HepG2 (cell line): Measurements from ENCODE around the gene AFG1L. TPM values are rescaled to one million over a fixed set of nuclear protein-coding genes. Genes with fewer than 3 reads are reported as not detected.
A peak's percentile ranks its signal among the peaks of the same experiment; 100 is the strongest.

Experiments used
- ATAC-seq: fragments of 200-7000 bp; cut with Tn5 transposase; 3 replicates; pipeline ENCODE4 v1.9.1; 2020; ENCODE audit warnings: mild to moderate bottlenecking, moderate library complexity
- BruUV-seq: library from RNA; stranded (reverse); fragments of 400-500 nt; replicated peaks from 2 replicates; lab custom pipeline; 2021; lab: Mats Ljungman, UMichigan
- CTCF ChIA-PET: fragments of 300-600 bp; formaldehyde crosslinking; extraction: SDS; loops from one replicate; lab custom pipeline; 2021; ENCODE audit warnings: low total read pairs, inconsistent platforms, low intra/inter-chr PET ratio; lab: Yijun Ruan, JAX
- POLR2A ChIA-PET: fragments of 350-600 bp; sonication (Branson Sonifier 250); formaldehyde crosslinking; loops from one replicate; lab custom pipeline; 2020; ENCODE audit warnings: antibody characterized with exemption, inconsistent platforms; lab: Yijun Ruan, JAX
- DNase-seq: peaks from one replicate; pipeline ENCODE4 v3.0.0-alpha.2; 2015; ENCODE audit warnings: low spot score
- FAIRE-seq: peaks from 3 replicates; lab custom pipeline; 2011; peaks lifted over from hg19 to GRCh38; lab: Jason Lieb, UNC
- H2AFZ ChIP-seq: one replicate; pipeline ENCODE4 v1.6.1; 2011; ENCODE audit warnings: low read length, inconsistent platforms
- H3K27ac ChIP-seq: fragments of 300-600 bp; 3 replicates; pipeline ENCODE4 v1.8.0; 2011; ENCODE audit warnings: mixed run types, mild to moderate bottlenecking, mixed read lengths, low read length, inconsistent platforms; ENCODE audit not compliant: insufficient read depth; ENCODE audit errors: extremely low read length
- H3K27me3 ChIP-seq, 2 experiments: fragments of 200-600 bp in 1 of 2; 2 replicates in 1 of 2; 3 replicates in 1 of 2; pipeline versions ENCODE4 v1.6.0 to v1.8.0; 2011; ENCODE audit warnings: low read length in 2 of 2, mild to moderate bottlenecking in 2 of 2, moderate library complexity in 2 of 2, inconsistent platforms in 1 of 2; ENCODE audit not compliant: insufficient read depth in 2 of 2, control insufficient read depth in 1 of 2
- H3K36me3 ChIP-seq, 2 experiments: fragments of 200-600 bp in 1 of 2; replicated peaks in 1 of 2; 2 replicates in 1 of 2; 3 replicates in 1 of 2; pipeline versions ENCODE4 v1.5.1 to v1.8.0; 2011; ENCODE audit warnings: low read length in 2 of 2, inconsistent platforms in 1 of 2; ENCODE audit not compliant: insufficient read depth in 2 of 2, control insufficient read depth in 1 of 2
- H3K4me1 ChIP-seq: 2 replicates; pipeline ENCODE4 v1.5.1; 2012; ENCODE audit warnings: low read length, inconsistent platforms; ENCODE audit not compliant: insufficient read depth
- H3K4me2 ChIP-seq: 2 replicates; pipeline ENCODE4 v1.6.0; 2011; ENCODE audit warnings: low read depth, low read length, inconsistent platforms
- H3K4me3 ChIP-seq, 3 experiments: fragments of 200-600 bp in 1 of 3; sonication (generic), shearing (Covaris generic) in 1 of 3; replicated peaks in 1 of 3; 2 replicates each; pipeline ENCODE4 v1.5.1; 2011 to 2016; ENCODE audit warnings: low read length in 3 of 3, inconsistent platforms in 2 of 3, low read depth in 2 of 3, mild to moderate bottlenecking in 2 of 3, control low read depth in 1 of 3, mixed read lengths in 1 of 3; ENCODE audit not compliant: insufficient read depth in 1 of 3
- H3K79me2 ChIP-seq: one replicate; pipeline ENCODE4 v1.6.1; 2011; ENCODE audit warnings: low read length, inconsistent platforms; ENCODE audit not compliant: insufficient read depth
- H3K9ac ChIP-seq: 2 replicates; pipeline ENCODE4 v1.6.0; 2011; ENCODE audit warnings: mild to moderate bottlenecking, low read depth, low read length, inconsistent platforms; ENCODE audit not compliant: insufficient read depth
- H3K9me3 ChIP-seq: 2 replicates; pipeline ENCODE4 v1.5.1; 2012; ENCODE audit warnings: mild to moderate bottlenecking, low read length
- H4K20me1 ChIP-seq: 2 replicates; pipeline ENCODE4 v1.6.0; 2011; ENCODE audit warnings: inconsistent platforms, mild to moderate bottlenecking, low read length, moderate library complexity; ENCODE audit not compliant: insufficient read depth
- ARNT ChIP-seq: fragments of 450-650 bp; IDR thresholded peaks from 2 replicates; pipeline ENCODE4 v1.6.1; 2017
- ATF7 ChIP-seq, 2 experiments: fragments of 450-650 bp in 1 of 2; sonication (generic) in 1 of 2; formaldehyde crosslinking in 1 of 2; IDR thresholded peaks; 2 replicates each; pipeline versions ENCODE4 v1.4.0 to v1.6.1; 2016 to 2020; ENCODE audit warnings: antibody characterized with exemption in 1 of 2, mild to moderate bottlenecking in 1 of 2, missing genetic modification reagents in 1 of 2
- HOXD1 ChIP-seq: sonication (generic); formaldehyde crosslinking; IDR thresholded peaks from 2 replicates; pipeline ENCODE4 v1.5.0; 2020; ENCODE audit warnings: missing genetic modification reagents
- MED13 ChIP-seq: sonication (generic); formaldehyde crosslinking; IDR thresholded peaks from 2 replicates; pipeline ENCODE4 v1.5.0; 2020; ENCODE audit warnings: missing genetic modification reagents
- MTA3 ChIP-seq: sonication (generic); formaldehyde crosslinking; IDR thresholded peaks from 2 replicates; pipeline ENCODE4 v1.4.0; 2020; ENCODE audit warnings: missing genetic modification reagents
- RFX3 ChIP-seq: IDR thresholded peaks from 2 replicates; pipeline ENCODE4 v1.6.1; 2016; ENCODE audit warnings: missing biosample characterization, missing genetic modification reagents
- SMAD9 ChIP-seq: sonication (generic); formaldehyde crosslinking; IDR thresholded peaks from 2 replicates; pipeline ENCODE4 v1.5.1; 2020; ENCODE audit warnings: mild to moderate bottlenecking, missing genetic modification reagents
- SMARCC2 ChIP-seq: fragments of 450-650 bp; IDR thresholded peaks from 2 replicates; pipeline ENCODE4 v1.6.1; 2017; ENCODE audit warnings: antibody characterized with exemption, mild to moderate bottlenecking
- SMC3 ChIP-seq: IDR thresholded peaks from 2 replicates; pipeline ENCODE4 v1.6.1; 2011; ENCODE audit warnings: low read length, improper control_type of control experiment
- ZNF777 ChIP-seq: sonication (generic); formaldehyde crosslinking; IDR thresholded peaks from 2 replicates; pipeline ENCODE4 v1.4.0; 2020; ENCODE audit warnings: missing genetic modification reagents
- WGBS: methylation state at CpG from one replicate; pipeline ENCODE4 v1.1.6; 2017; ENCODE audit warnings: low lambda C conversion rate; 5-methylcytosine and 5-hydroxymethylcytosine counted together
- in situ Hi-C: cut with HindIII; loops from 2 replicates; pipeline ENCODE4 v1.10.0; 2017; ENCODE audit warnings: low pct_unique_long_range_greater_than_20kb; ENCODE audit not compliant: extremely low pct_ligation_motif_present
- intact Hi-C: fragments of 100-400 bp; cut with micrococcal nuclease; formaldehyde crosslinking; loops from one replicate; pipeline ENCODE4 v1.10.0; 2022; ENCODE audit not compliant: unreplicated experiment
- polyA plus RNA-seq, 8 experiments: library from polyadenylated mRNA; depleted of rRNA in 3 of 8; stranded (reverse) in 7 of 8; unstranded in 1 of 8; fragments of >200 nt; fragmentation: Illumina TruSeq in 4 of 8; extraction: Trizol in 4 of 8; gene quantifications; 2 replicates each; pipeline versions ENCODE4 v1.2.1 to v1.2.3, GENCODE V29; 2011 to 2016; ENCODE audit warnings: low read depth in 4 of 8, missing spikeins in 1 of 8, mixed read lengths in 1 of 8; ENCODE audit not compliant: insufficient read depth in 1 of 8
- total RNA-seq, 5 experiments: library from RNA; depleted of rRNA; stranded (reverse); fragments of >200 nt; fragmentation: Illumina TruSeq; extraction: Trizol; gene quantifications; 2 replicates each; pipeline ENCODE4 v1.2.3, GENCODE V29; 2016; ENCODE audit warnings: low read depth in 1 of 5
- TF ChIP-seq, protein P1 (sequence below): sonication (generic); formaldehyde crosslinking; IDR thresholded peaks from 2 replicates; pipeline ENCODE4 v1.4.0; 2020; ENCODE audit warnings: missing genetic modification reagents
- TF ChIP-seq, protein P2 (sequence below): IDR thresholded peaks from 2 replicates; pipeline ENCODE4 v1.6.1; 2012; ENCODE audit warnings: low read depth, low read length, improper control_type of control experiment
- TF ChIP-seq, protein P3 (sequence below): sonication (generic); formaldehyde crosslinking; IDR thresholded peaks from 2 replicates; pipeline ENCODE4 v1.8.0; 2022; ENCODE audit warnings: mild to moderate bottlenecking, missing genetic modification reagents; ENCODE audit not compliant: insufficient replicate concordance

Gene AFG1L
- total and polyA plus RNA-seq, 2 of the 13 experiments (the other 11 are each of a cell fraction or from before 2014, with no cell fraction given): 3.1 to 14.0 TPM

DNA sequence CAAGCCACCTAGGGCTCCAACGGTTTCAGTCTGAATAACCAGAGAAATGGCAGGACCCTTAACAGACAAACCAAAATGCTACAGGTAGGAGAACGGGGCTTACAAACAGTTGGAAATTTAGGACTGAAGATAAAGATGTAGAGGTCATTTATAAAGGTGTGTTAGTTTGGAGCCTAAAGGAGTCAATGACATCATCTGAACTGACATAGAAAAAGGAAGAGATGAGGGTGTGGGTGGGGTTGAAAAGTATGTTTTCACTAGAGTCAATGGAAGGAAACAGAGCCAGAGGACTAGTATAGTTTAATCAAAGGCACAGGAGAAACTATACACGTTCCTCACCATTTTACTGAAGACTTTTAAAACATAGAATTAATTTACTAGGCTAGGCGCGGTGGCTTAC is 194.8 kb downstream of the AFG1L start:
- Histone ChIP-seq H4K20me1 (no peaks in the 10 kb centered on the region), H3K27me3 (no peaks in the 10 kb centered on the region; a peak in 1 of 5 replicates), H3K9me3 (no peaks in the 10 kb centered on the region), H3K36me3 (no peaks in the 10 kb centered on the region), H3K9ac (no peak overlapping the region), H2AFZ (no peak overlapping the region), H3K4me2 (no peak overlapping the region), H3K27ac (no peak overlapping the region), H3K79me2 (no peaks in the 10 kb centered on the region), H3K4me1 (no peaks in the 10 kb centered on the region), H3K4me3 (no peak overlapping the region)
- TF ChIP-seq, protein P1, sequence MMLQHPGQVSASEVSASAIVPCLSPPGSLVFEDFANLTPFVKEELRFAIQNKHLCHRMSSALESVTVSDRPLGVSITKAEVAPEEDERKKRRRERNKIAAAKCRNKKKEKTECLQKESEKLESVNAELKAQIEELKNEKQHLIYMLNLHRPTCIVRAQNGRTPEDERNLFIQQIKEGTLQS (CRISPR knock-in tag): no peak
- peak; percentile 76 for TF ChIP-seq ATF7 (IDR thresholded peaks at IDR 0.05)
- no peak for TF ChIP-seq ATF7 (CRISPR knock-in tag; IDR thresholded peaks at IDR 0.05)
- FAIRE-seq (no peak), ATAC-seq (no peak), DNase-seq (no peak)
- POLR2A ChIA-PET: no interaction called here
- in situ Hi-C loops (loop anchor here (5.0 kb wide), 1 partner anchor 377 kb away; no protein-coding TSS in a partner anchor), intact Hi-C loops (loop anchor here (10.0 kb wide), 1 partner anchor 515 kb away; no protein-coding TSS in a partner anchor)
- no TSS peak for BruUV-seq
- 96% methylated on average over 5 of the region's 5 CpGs for WGBS
- CTCF ChIA-PET: no interaction called here

DNA sequence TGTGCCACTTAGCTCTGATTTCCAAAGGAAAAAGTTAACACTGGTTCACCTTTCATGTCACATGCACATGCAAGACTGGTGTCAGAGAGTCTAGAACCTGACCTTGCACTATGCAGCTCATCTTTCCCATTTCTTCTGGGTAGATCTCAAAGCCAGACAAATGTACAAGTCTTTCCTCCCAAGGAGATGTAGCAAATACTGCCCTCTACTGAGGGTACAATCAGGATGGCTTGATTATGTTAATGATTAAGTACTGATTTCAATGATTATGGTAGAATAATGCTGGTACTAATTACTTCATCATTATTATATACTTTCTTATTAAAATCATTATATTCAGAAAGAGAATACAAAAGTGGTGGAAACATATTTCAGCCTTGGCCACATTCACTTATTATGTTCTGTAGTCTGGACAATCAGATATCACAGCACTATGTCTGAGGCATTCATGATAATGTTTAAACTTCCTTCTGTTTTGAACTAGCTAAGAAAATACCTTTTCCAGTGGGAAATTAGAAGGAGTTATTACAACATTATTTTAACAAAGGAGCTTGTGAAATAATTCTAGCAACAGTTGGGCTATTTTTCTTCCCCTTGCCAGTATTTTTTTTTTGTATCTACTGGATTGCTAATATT is 197.4 kb downstream of the AFG1L start:
- peak; percentile 36; the same call in 2 of the 3 replicates for ATAC-seq
- peak; percentile 71 for FAIRE-seq
- POLR2A ChIA-PET: no interaction called here
- no peak for TF ChIP-seq MED13 (CRISPR knock-in tag)
- TF ChIP-seq HOXD1 (CRISPR knock-in tag): no peak
- no peak for TF ChIP-seq ARNT
- TF ChIP-seq MTA3 (CRISPR knock-in tag): no peak
- no peak for TF ChIP-seq SMAD9
- TF ChIP-seq, protein P2, sequence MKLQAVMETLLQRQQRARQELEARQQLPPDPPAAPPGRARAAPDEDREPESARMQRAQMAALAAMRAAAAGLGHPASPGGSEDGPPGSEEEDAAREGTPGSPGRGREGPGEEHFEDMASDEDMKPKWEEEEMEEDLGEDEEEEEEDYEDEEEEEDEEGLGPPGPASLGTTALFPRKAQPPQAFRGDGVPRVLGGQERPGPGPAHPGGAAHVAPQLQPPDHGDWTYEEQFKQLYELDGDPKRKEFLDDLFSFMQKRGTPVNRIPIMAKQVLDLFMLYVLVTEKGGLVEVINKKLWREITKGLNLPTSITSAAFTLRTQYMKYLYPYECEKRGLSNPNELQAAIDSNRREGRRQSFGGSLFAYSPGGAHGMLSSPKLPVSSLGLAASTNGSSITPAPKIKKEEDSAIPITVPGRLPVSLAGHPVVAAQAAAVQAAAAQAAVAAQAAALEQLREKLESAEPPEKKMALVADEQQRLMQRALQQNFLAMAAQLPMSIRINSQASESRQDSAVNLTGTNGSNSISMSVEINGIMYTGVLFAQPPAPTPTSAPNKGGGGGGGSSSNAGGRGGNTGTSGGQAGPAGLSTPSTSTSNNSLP: peak; percentile 59; the same call in 1 of the 2 replicates
- TF ChIP-seq ZNF777: no peak
- TF ChIP-seq SMARCC2: no peak
- TF ChIP-seq, protein P3, sequence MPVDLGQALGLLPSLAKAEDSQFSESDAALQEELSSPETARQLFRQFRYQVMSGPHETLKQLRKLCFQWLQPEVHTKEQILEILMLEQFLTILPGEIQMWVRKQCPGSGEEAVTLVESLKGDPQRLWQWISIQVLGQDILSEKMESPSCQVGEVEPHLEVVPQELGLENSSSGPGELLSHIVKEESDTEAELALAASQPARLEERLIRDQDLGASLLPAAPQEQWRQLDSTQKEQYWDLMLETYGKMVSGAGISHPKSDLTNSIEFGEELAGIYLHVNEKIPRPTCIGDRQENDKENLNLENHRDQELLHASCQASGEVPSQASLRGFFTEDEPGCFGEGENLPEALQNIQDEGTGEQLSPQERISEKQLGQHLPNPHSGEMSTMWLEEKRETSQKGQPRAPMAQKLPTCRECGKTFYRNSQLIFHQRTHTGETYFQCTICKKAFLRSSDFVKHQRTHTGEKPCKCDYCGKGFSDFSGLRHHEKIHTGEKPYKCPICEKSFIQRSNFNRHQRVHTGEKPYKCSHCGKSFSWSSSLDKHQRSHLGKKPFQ (CRISPR knock-in tag): no peak
- no peak for TF ChIP-seq RFX3 (CRISPR knock-in tag)
- peak; percentile 27; the same call in 1 of the 2 replicates for TF ChIP-seq SMC3

More for the DNA sequence above, 197.4 kb downstream of the AFG1L start:
- Histone ChIP-seq H3K9me3 (no peaks in the 10 kb centered on the region), H3K4me3 (no peak overlapping the region), H3K27me3 (no peaks in the 10 kb centered on the region; a peak in 1 of 5 replicates), H3K4me1 (no peaks in the 10 kb centered on the region), H3K9ac (no peak overlapping the region), H3K4me2 (no peak overlapping the region), H3K79me2 (no peaks in the 10 kb centered on the region), H3K27ac (no peak overlapping the region), H3K36me3 (no peaks in the 10 kb centered on the region), H4K20me1 (no peaks in the 10 kb centered on the region), H2AFZ (no peak overlapping the region)
- CTCF ChIA-PET: interaction anchor here (1.2 to 3.0 kb wide), 2 partner anchors 316 to 379 kb away, joined by 3 to 15 read pairs; no protein-coding TSS in a partner anchor
- intact Hi-C loops (loop anchor here (1.0 to 10.0 kb wide), 3 partner anchors 317 to 517 kb away; no protein-coding TSS in a partner anchor), in situ Hi-C loops (loop anchor here (5.0 kb wide), 1 partner anchor 380 kb away; no protein-coding TSS in a partner anchor)
- DNase-seq: peak; percentile 25
- BruUV-seq: no TSS peak
